ENCODE results near the gene ACTRT2.

ACTRT2 gene

DNA sequence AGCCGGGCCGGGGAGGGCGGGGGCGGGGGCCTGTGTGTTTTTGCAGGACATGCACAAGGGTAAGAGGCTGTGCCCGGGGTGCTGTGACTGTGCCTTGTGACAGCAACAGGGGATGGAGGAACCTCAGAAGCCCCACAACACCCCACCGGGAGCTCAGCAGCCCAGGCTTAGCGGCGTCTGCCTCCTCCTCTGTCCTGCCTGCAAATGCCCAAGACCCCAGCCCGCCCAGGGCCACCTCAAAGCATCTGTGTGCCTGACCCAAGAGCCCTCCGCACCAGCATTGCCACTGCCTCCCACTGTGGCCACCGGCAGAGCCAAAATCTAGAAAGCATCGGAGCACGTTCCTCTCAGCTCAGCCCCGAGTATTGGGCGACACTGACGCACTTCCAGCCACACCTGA, 2.7 kb upstream of the ACTRT2 start:
- FAIRE-seq, result no peak

DNA sequence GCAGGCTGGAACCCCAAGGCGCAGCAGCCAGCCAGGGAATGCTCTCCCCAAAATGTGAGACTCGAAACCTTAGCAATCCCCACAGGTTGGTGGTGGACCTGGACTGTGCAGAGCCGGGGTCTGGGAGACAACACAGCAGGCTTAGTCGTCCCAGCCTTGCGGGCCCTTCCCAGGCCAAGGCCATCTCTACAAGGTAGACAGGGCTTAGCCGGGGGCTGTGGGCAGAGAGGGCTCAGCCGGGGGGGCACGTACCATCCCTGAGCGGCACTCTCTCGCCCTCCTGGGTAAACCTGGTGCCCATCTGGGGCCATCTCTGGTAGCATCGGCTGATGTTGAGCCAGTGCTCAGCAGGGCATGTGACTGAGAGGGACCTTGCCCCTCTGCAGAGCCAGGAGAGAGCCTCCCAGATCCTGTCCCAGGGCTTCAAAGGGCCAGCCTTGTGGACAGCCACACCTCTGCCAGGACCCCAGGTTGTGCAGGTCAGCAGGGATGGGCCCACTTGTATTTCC, 2.2 kb upstream of the ACTRT2 start:
- FAIRE-seq, result no peak

GRCh38 chr1:3019516-3020051, 1.7 kb upstream of the ACTRT2 start:
- FAIRE-seq, result no peak

GRCh38 chr1:3020263-3020909, 881 bp upstream of the ACTRT2 start:
- no peak for FAIRE-seq

DNA sequence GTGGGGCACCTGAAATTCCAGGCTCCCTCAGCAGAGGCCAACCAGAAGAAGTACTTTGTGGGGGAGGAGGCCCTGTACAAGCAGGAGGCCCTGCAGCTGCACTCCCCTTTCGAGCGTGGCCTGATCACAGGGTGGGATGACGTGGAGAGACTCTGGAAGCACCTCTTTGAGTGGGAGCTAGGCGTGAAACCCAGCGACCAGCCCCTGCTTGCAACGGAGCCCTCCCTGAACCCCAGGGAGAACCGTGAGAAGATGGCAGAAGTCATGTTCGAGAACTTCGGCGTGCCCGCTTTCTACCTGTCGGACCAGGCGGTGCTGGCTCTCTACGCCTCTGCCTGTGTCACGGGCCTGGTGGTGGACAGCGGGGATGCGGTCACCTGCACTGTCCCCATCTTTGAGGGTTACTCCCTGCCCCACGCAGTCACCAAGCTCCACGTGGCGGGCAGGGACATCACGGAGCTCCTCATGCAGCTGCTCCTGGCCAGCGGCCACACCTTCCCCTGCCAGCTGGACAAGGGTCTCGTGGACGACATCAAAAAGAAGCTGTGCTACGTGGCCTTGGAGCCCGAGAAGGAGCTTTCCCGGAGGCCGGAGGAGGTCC, 634 bp downstream of the ACTRT2 start:
- no peak for FAIRE-seq

- FAIRE-seq, result no peak
Measured at GRCh38 chr1:3022511-3022973, 1.3 kb downstream of the ACTRT2 start.

DNA sequence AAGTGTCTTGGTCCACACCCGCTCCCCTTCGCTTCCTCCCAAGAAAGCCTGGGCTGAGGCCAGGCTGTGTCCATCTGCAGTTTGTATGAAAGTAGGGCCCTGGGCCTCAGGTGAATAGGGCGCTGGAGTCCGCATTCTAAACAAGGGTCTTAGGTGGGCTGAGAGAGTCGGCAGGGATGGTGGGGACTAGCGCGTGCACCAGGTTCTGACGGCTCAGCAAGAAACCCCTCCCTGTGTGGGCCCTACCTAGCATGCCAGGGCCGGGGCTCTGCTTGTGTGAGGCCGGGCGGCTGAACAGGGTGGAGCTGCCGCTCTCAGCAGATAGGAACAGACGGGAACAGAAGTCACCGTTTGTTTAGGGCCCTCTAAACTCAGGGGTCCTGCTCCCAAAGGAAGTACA, 1.7 kb downstream of the ACTRT2 start:
- FAIRE-seq, result no peak

GRCh38 chr1:3024019-3024418, 2.8 kb downstream of the ACTRT2 start:
- FAIRE-seq, result no peak

GRCh38 chr1:3024588-3024987, 3.3 kb downstream of the ACTRT2 start:
- FAIRE-seq, result no peak

DNA sequence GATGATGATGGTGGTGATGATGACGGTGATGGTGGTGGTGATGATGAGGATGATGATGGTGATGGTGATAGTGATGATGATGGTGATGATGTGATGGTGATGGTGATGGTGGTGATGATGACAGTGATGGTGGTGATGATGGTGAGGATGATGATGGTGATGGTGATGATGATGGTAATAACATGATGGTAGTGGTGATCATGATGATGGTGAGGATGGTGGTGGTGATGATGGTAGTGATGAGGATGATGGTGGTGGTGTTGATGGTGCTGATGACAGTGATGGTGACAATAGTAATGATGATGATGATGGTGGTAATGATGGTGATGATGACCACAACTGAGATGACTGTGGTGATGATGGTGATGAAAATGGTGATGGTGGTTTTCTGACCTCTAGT, 4.9 kb downstream of the ACTRT2 start:
- no peak for FAIRE-seq

- no peak for FAIRE-seq
Measured at GRCh38 chr1:3026581-3027391, 5.5 kb downstream of the ACTRT2 start.

DNA sequence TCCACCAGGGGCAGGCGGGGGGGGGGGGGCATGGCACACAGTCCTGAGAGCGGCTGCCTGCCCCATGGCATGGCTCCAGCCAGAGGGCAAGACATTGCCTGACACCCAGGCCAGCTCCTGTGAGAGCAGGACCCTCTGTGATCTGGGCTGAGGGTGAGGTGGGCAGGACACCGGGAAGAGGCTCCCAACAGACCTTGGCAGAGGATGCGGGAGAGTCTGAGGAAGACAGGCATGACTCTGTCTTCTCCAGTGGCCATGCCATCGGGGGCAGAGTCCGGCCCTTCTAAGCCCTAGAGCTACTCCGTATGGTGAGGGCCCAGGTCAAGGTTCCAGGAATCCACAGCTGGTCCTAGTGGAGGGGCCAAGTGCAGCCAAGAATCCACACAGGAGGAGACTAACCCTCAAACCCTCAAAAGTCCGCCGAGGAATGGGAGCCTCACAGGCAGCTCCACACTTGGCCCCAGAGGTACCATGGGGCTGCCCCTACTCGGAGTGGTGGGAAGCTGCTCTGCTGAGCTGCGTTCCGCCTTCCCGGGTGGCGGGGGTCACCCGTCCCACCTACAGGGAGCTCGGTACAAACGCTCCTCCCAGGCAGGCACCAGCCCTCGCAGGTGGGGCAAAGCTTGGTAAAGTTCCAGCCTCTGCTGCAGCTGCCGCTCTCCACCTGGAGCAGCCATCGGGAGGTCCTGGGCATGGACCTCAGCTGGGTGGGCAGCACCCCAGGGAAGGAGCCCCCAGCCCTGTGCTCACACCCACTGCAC, 6.5 kb downstream of the ACTRT2 start:
- no peak for FAIRE-seq

GRCh38 chr1:3028531-3029282, 7.4 kb downstream of the ACTRT2 start:
- no peak for FAIRE-seq

- FAIRE-seq, result no peak
Measured at GRCh38 chr1:3029481-3029961, 8.3 kb downstream of the ACTRT2 start.

- FAIRE-seq, result no peak
Measured at GRCh38 chr1:3029991-3030662, 8.9 kb downstream of the ACTRT2 start.

GRCh38 chr1:3030663-3031381, 9.6 kb downstream of the ACTRT2 start:
- FAIRE-seq, result no peak

GRCh38 chr1:3031401-3032221, 10.3 kb downstream of the ACTRT2 start:
- FAIRE-seq, result no peak

GRCh38 chr1:3032371-3033039, 11.2 kb downstream of the ACTRT2 start:
- no peak for FAIRE-seq

All from endometrium (tissue), 2 donors.